T47D (cell line): ENCODE measurements around the gene MRTFA.
"Not testable (repeated sequence)": the region's sequence is repeated elsewhere in the genome, so short reads cannot be mapped to it uniquely, and the experiment has no call there.

ENCODE experiments used
- DNase-seq, 2 experiments: peaks; one replicate each; pipeline versions ENCODE4 v3.0.0 to v3.0.0-alpha.2; 2011 to 2012; ENCODE audit warnings: low read depth in 1 of 2, low spot score in 1 of 2
- JUND ChIP-seq: IDR thresholded peaks from 2 replicates; pipeline ENCODE4 v1.6.1; 2012; ENCODE audit warnings: low read depth
- in situ Hi-C: cut with HindIII; loops from 2 replicates; pipeline ENCODE4 v1.10.0; 2016; ENCODE audit warnings: low sequenced_read_pairs, low pct_unique_long_range_greater_than_20kb

The MRTFA gene

GRCh38 chr22:40671796-40672360, 35.4 kb upstream of the MRTFA start:
- in situ Hi-C loops, result no loop called here
- no peak for TF ChIP-seq JUND
- no peak for DNase-seq

- no peak for TF ChIP-seq JUND
- in situ Hi-C loops, result no loop called here
- DNase-seq, result no peak
Observed at GRCh38 chr22:40671369-40671768, 34.9 kb upstream of the MRTFA start.

GRCh38 chr22:40670058-40670457, 33.5 kb upstream of the MRTFA start:
- TF ChIP-seq JUND, result no peak
- in situ Hi-C loops, result no loop called here
- DNase-seq, result no peak

- TF ChIP-seq JUND, result no peak
- in situ Hi-C loops, result no loop called here
- DNase-seq, result no peak
Observed at GRCh38 chr22:40668611-40669411, 32.3 kb upstream of the MRTFA start.

GRCh38 chr22:40666151-40666848, 29.8 kb upstream of the MRTFA start:
- TF ChIP-seq JUND, result no peak
- in situ Hi-C loops, result no loop called here
- DNase-seq, result no peak

- no peak for TF ChIP-seq JUND
- in situ Hi-C loops, result no loop called here
- DNase-seq, result no peak
Observed at GRCh38 chr22:40665312-40665711, 28.8 kb upstream of the MRTFA start.

- no peak for DNase-seq
- in situ Hi-C loops, result no loop called here
- no peak for TF ChIP-seq JUND
Observed at GRCh38 chr22:40661671-40662070, 25.2 kb upstream of the MRTFA start.

- no peak for TF ChIP-seq JUND
- in situ Hi-C loops, result no loop called here
- DNase-seq, result no peak
Observed at GRCh38 chr22:40660730-40661129, 24.2 kb upstream of the MRTFA start.

- in situ Hi-C loops, result no loop called here
- TF ChIP-seq JUND, result no peak
- no peak for DNase-seq
Observed at GRCh38 chr22:40659166-40659565, 22.6 kb upstream of the MRTFA start.

GRCh38 chr22:40656651-40657050, 20.1 kb upstream of the MRTFA start:
- DNase-seq, in situ Hi-C loops: not testable (repeated sequence)

- DNase-seq, in situ Hi-C loops: not testable (repeated sequence)
Observed at GRCh38 chr22:40655941-40656340, 19.4 kb upstream of the MRTFA start.

GRCh38 chr22:40654522-40655167, 18.1 kb upstream of the MRTFA start:
- in situ Hi-C loops, result no loop called here
- no peak for DNase-seq
- no peak for TF ChIP-seq JUND

GRCh38 chr22:40653361-40653760, 16.8 kb upstream of the MRTFA start:
- in situ Hi-C loops, result no loop called here
- no peak for TF ChIP-seq JUND

More at GRCh38 chr22:40653361-40653760, 16.8 kb upstream of the MRTFA start:
- no peak for DNase-seq
